ENCODE results near the gene DDC.

The DDC gene

DNA sequence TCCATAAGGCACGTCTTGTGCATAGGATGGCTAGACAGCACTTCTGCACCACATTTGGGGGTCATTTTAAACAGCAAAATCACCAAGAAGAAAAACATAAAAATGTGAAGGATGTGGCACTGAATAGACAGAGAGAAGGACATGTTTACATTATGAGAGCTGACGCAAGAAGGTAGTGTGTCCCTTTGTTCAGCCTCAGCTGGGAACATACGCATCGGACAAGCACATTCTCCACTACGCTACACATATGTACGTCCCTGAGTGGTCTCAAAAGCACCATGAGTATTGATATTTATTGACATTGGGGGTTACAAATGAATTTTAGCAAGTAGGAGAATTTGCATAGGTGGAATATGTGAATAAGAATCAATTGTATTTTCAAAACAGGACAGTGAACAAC is 20.2 kb downstream of the DDC start:
- TF ChIP-seq ZC3H10 (CRISPR knock-in tag; IDR thresholded peaks at IDR 0.05) (no peak), ZFP30 (CRISPR knock-in tag; IDR thresholded peaks at IDR 0.05) (no peak), PPARA (CRISPR knock-in tag; IDR thresholded peaks at IDR 0.05; ENCODE audit: borderline replicate concordance) (no peak), BACH2 (CRISPR knock-in tag; IDR thresholded peaks at IDR 0.05; ENCODE audit: borderline replicate concordance) (no peak), CREB5 (CRISPR knock-in tag; IDR thresholded peaks at IDR 0.05; ENCODE audit: low read depth) (no peak)
- ATAC-seq, result no peak

- TF ChIP-seq ISL1 (CRISPR knock-in tag; IDR thresholded peaks at IDR 0.05), result no peak
- TF ChIP-seq ZNF8 (CRISPR knock-in tag; IDR thresholded peaks at IDR 0.05), result no peak
- TF ChIP-seq BACH2 (CRISPR knock-in tag; IDR thresholded peaks at IDR 0.05; ENCODE audit: borderline replicate concordance), result no peak
- TF ChIP-seq ARNTL (CRISPR knock-in tag; IDR thresholded peaks at IDR 0.05; ENCODE audit: borderline replicate concordance, low read depth), result no peak
- no peak for TF ChIP-seq TCF4 (CRISPR knock-in tag; IDR thresholded peaks at IDR 0.05; ENCODE audit: borderline replicate concordance)
- TF ChIP-seq, protein P1, sequence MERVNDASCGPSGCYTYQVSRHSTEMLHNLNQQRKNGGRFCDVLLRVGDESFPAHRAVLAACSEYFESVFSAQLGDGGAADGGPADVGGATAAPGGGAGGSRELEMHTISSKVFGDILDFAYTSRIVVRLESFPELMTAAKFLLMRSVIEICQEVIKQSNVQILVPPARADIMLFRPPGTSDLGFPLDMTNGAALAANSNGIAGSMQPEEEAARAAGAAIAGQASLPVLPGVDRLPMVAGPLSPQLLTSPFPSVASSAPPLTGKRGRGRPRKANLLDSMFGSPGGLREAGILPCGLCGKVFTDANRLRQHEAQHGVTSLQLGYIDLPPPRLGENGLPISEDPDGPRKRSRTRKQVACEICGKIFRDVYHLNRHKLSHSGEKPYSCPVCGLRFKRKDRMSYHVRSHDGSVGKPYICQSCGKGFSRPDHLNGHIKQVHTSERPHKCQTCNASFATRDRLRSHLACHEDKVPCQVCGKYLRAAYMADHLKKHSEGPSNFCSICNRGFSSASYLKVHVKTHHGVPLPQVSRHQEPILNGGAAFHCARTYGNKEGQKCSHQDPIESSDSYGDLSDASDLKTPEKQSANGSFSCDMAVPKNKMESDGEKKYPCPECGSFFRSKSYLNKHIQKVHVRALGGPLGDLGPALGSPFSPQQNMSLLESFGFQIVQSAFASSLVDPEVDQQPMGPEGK (CRISPR knock-in tag; IDR thresholded peaks at IDR 0.05; ENCODE audit: borderline replicate concordance), result no peak
- no peak for TF ChIP-seq ZNF70 (CRISPR knock-in tag; IDR thresholded peaks at IDR 0.05)
- TF ChIP-seq ZC3H10 (CRISPR knock-in tag; IDR thresholded peaks at IDR 0.05), result no peak
- TF ChIP-seq GLIS3 (CRISPR knock-in tag; IDR thresholded peaks at IDR 0.05), result no peak
- TF ChIP-seq TSHZ2 (CRISPR knock-in tag; IDR thresholded peaks at IDR 0.05), result no peak
- TF ChIP-seq ESRRG (CRISPR knock-in tag; IDR thresholded peaks at IDR 0.05), result no peak
- no peak for TF ChIP-seq CSDC2 (CRISPR knock-in tag; IDR thresholded peaks at IDR 0.05)
- no peak for TF ChIP-seq POU6F1 (CRISPR knock-in tag; IDR thresholded peaks at IDR 0.05; ENCODE audit: borderline replicate concordance, low read depth)
- TF ChIP-seq SNAI2 (CRISPR knock-in tag; IDR thresholded peaks at IDR 0.05), result no peak
- TF ChIP-seq CREB5 (CRISPR knock-in tag; IDR thresholded peaks at IDR 0.05; ENCODE audit: low read depth), result no peak
- TF ChIP-seq PPARA (CRISPR knock-in tag; IDR thresholded peaks at IDR 0.05; ENCODE audit: borderline replicate concordance), result no peak
- no peak for TF ChIP-seq ZFP3 (CRISPR knock-in tag; IDR thresholded peaks at IDR 0.05)
- no peak for TF ChIP-seq ZNF565 (CRISPR knock-in tag; conservative IDR thresholded peaks at IDR 0.05; ENCODE audit: low read depth)
- no peak for TF ChIP-seq OSR1 (CRISPR knock-in tag; IDR thresholded peaks at IDR 0.05)
Observed at GRCh38 chr7:50543776-50544442, 21.3 kb downstream of the DDC start.

GRCh38 chr7:50542132-50542531 is 23.1 kb downstream of the DDC start:
- TF ChIP-seq, protein P1 (CRISPR knock-in tag; IDR thresholded peaks at IDR 0.05; ENCODE audit: borderline replicate concordance), result no peak
- peak; percentile 22; the same call in 1 of the 2 replicates for TF ChIP-seq TCF4 (CRISPR knock-in tag; IDR thresholded peaks at IDR 0.05; ENCODE audit: borderline replicate concordance)
- no peak for TF ChIP-seq CSDC2 (CRISPR knock-in tag; IDR thresholded peaks at IDR 0.05)
- no peak for TF ChIP-seq ARNTL (CRISPR knock-in tag; IDR thresholded peaks at IDR 0.05; ENCODE audit: borderline replicate concordance, low read depth)
- TF ChIP-seq ZFP3 (CRISPR knock-in tag; IDR thresholded peaks at IDR 0.05), result no peak
- no peak for TF ChIP-seq SNAI2 (CRISPR knock-in tag; IDR thresholded peaks at IDR 0.05)
- no peak for TF ChIP-seq ZNF8 (CRISPR knock-in tag; IDR thresholded peaks at IDR 0.05)
- TF ChIP-seq CSRNP3 (CRISPR knock-in tag; IDR thresholded peaks at IDR 0.05), result no peak
- ATAC-seq, result no peak

More at GRCh38 chr7:50543776-50544442, 21.3 kb downstream of the DDC start:
- no peak for ATAC-seq
